Kidney epithelial cell (primary cell): ENCODE measurements around the gene FLII. TPM values are rescaled to one million over a fixed set of nuclear protein-coding genes. Genes with fewer than 3 reads are reported as not detected.

Source experiments
- DNase-seq: peaks from one replicate; pipeline ENCODE4 v3.0.0-alpha.2; 2010; ENCODE audit warnings: low read depth
- H3K27me3 ChIP-seq: 2 replicates; pipeline ENCODE4 v1.6.0; 2011; ENCODE audit warnings: low read length; ENCODE audit not compliant: control insufficient read depth, insufficient read depth
- H3K36me3 ChIP-seq: 2 replicates; pipeline ENCODE4 v1.5.1; 2011; ENCODE audit warnings: low read length; ENCODE audit not compliant: control insufficient read depth, insufficient read depth
- H3K4me3 ChIP-seq: 2 replicates; pipeline ENCODE4 v1.5.1; 2011; ENCODE audit warnings: low read depth, mild to moderate bottlenecking, control low read depth, low read length
- total RNA-seq: library from RNA; depleted of rRNA; stranded (reverse); fragments of >200 nt; gene quantifications from 2 replicates; pipeline ENCODE4 v1.2.3, GENCODE V29; 2015
- TF ChIP-seq, protein P1 (sequence below): IDR thresholded peaks from 2 replicates; pipeline ENCODE4 v1.5.1; 2011; ENCODE audit warnings: mild to moderate bottlenecking, moderate library complexity, low read length, control low read depth, inconsistent platforms; ENCODE audit not compliant: insufficient read depth, poor library complexity, severe bottlenecking

FLII gene
- total RNA-seq, 1 donor from 2014 or later, result 512 TPM

DNA sequence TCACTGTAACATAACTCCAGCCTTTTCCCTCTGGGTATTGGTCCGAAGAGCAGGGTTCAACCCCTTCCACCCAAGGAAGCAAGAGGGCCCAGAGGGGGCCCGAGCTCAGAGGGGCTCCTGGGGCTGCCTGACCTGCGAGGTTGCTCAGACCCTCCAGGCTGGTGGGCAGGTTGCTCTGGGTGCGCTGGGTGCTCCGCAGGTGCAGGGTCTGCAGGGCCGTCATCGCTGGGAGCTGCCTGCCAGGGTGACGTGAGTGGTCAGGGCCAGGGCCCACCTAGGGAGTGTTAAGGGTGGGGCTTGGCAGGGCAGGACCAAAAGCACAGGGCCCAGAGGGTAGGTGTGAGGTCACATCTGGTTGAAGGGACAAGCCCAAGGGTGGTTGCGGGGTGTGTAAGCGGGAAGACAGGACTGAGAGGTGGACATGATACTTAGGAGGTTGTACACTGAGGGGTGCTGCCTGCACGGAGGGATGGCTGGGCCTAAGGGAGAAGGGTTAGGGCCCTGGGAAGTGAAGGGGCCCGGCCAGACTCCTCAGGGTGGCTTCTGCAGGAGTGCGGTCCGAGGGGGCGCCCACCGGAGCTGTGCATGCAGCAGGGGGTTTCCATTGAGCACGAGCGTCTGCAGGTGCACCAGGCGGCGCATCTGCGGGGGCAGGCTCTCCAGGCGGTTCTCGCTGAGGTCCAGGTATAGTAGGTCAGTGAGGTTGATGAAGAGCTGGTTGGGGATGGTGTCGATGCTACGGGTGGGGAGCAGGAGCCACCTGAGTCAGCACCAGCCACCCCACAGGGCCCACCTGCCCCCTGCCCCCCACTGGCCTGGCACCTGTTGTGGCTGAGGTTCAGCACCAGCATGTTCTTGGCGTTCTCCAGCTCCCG, 4.4 kb downstream of the FLII start:
- peaks cover 8% of the 10 kb centered on the region for H3K36me3 ChIP-seq
- DNase-seq, result no peak
- no peak overlapping the region for H3K4me3 ChIP-seq
- TF ChIP-seq, protein P1, sequence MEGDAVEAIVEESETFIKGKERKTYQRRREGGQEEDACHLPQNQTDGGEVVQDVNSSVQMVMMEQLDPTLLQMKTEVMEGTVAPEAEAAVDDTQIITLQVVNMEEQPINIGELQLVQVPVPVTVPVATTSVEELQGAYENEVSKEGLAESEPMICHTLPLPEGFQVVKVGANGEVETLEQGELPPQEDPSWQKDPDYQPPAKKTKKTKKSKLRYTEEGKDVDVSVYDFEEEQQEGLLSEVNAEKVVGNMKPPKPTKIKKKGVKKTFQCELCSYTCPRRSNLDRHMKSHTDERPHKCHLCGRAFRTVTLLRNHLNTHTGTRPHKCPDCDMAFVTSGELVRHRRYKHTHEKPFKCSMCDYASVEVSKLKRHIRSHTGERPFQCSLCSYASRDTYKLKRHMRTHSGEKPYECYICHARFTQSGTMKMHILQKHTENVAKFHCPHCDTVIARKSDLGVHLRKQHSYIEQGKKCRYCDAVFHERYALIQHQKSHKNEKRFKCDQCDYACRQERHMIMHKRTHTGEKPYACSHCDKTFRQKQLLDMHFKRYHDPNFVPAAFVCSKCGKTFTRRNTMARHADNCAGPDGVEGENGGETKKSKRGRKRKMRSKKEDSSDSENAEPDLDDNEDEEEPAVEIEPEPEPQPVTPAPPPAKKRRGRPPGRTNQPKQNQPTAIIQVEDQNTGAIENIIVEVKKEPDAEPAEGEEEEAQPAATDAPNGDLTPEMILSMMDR, result no peak
- H3K27me3 ChIP-seq, result no peaks in the 10 kb centered on the region

- Histone ChIP-seq H3K4me3 (no peak overlapping the region), H3K27me3 (no peaks in the 10 kb centered on the region), H3K36me3 (peaks cover 8% of the 10 kb centered on the region)
- DNase-seq, result no peak
- TF ChIP-seq, protein P1, result no peak
Observed at GRCh38 chr17:18253187-18253884, 5.2 kb downstream of the FLII start.

DNA sequence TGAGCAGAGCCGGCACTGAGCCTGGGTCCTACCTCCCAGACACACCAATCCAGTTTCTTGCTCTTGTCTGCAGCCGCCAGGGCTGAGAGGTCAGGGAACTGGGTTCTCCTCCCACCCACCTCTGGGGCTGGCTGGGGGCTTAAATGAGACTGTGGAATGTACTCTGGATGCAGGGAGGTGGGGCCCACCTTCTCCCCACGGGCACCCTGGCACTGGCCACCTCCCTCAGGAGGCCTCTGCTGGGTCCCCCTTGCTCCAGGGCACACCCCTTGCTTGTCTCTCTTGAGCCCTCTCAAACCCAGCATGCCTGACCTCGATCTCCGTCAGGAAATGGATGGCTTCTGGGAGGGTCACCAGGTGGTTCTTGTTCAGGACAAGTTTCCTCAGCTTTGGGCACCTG, 6.4 kb downstream of the FLII start:
- H3K4me3 ChIP-seq, result no peak overlapping the region
- H3K36me3 ChIP-seq, result peaks cover 12% of the 10 kb centered on the region
- H3K27me3 ChIP-seq, result no peaks in the 10 kb centered on the region
- TF ChIP-seq, protein P1, result no peak
- no peak for DNase-seq

DNA sequence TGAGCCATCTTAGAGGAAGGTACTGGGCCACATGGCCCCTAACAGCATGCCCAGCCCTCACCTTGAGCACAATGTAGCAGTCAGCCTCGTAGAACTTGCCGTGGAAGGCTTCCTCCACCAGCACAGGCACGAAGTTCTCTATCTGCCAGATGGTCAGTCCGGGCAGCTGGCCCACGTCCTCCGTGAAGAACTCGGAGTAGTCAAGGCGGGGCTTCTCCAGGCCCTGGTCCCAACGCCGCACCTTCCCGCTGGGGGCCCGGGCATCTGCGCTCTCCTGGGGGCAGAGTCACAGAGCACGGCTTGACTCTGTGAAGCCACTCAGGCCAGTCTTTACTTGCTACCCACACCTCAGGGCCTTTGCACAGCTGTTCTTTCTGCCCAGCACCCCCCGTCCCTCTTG, 7.3 kb downstream of the FLII start:
- Histone ChIP-seq H3K27me3 (no peaks in the 10 kb centered on the region), H3K36me3 (peaks cover 9% of the 10 kb centered on the region), H3K4me3 (no peak overlapping the region)
- no peak for DNase-seq
- TF ChIP-seq, protein P1, result no peak

- TF ChIP-seq, protein P1, result no peak
- no peak overlapping the region for H3K4me3 ChIP-seq
- DNase-seq, result no peak
- H3K36me3 ChIP-seq, result peaks cover 9% of the 10 kb centered on the region
- H3K27me3 ChIP-seq, result no peaks in the 10 kb centered on the region
Observed at GRCh38 chr17:18250708-18251107, 7.8 kb downstream of the FLII start.

DNA sequence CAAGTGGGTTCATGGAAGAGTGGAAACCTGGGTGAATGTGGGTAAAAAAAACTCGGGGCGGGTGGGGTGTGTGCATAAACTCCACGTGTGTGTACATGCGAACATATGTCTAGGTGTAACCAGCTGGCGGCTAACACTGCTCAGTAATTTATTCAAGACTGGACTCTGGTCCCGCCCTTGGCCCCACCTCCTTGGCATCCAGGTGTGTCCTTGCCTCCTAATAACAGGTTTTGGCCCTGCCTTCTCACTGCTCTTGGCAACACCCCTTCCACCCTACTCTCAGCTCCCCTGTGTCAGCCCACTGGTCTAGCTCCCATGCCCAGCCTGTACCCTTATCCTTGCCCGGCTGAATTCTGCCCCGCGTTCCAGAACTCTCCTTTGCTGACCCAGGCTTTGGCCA, 8.3 kb downstream of the FLII start:
- Histone ChIP-seq H3K4me3 (no peak overlapping the region), H3K36me3 (peaks cover 9% of the 10 kb centered on the region), H3K27me3 (no peaks in the 10 kb centered on the region)
- DNase-seq, result no peak
- TF ChIP-seq, protein P1, result no peak
